GM12865 (cell line): ENCODE data around the gene HLA-DMB.
A peak's percentile ranks its signal among the peaks of the same experiment; 100 is the strongest.

ENCODE experiments used
- DNase-seq: peaks from one replicate; pipeline ENCODE4 v3.0.0; 2010; ENCODE audit warnings: low read depth
- H3K4me3 ChIP-seq: 2 replicates; pipeline ENCODE4 v1.5.1; 2011; ENCODE audit warnings: mild to moderate bottlenecking, low read depth, low read length, control low read depth
- CTCF ChIP-seq: IDR thresholded peaks from 2 replicates; pipeline ENCODE4 v1.5.1; 2011; ENCODE audit warnings: low read length, control low read depth, low read depth, inconsistent platforms; ENCODE audit not compliant: insufficient read depth; ENCODE audit errors: missing control alignments

HLA-DMB gene

DNA sequence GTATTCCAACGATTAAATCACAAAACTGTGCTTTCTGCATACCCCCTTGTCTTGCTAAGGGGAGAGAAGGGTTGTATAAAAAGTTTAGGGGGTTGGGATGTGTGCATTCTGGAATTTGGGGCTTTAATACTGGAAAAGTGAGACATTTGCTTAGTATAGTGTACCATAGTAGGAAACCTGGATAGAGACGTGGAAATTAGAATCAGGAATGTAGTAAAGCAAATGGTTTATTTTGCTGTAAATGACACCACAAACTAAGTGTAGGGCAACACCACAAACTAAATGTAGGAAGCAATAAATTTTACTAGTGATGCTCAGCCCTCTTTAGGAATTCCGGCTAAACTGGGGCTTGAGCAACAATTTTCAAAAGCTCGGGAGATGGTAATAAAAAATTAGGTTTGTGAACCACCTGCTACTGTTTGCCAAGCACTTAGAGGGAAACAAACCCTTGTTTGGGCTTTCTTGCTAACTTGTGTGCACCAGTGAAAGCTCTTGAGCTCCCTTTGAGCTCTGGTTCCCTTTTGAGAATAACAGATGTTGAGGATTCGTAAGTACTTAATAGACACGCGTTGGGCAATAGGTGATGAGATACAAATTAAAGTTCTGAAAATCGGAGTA is 41.4 kb upstream of the HLA-DMB start:
- TF ChIP-seq CTCF: no peak
- peak; percentile 54 for DNase-seq
- H3K4me3 ChIP-seq: no peak overlapping the region

DNA sequence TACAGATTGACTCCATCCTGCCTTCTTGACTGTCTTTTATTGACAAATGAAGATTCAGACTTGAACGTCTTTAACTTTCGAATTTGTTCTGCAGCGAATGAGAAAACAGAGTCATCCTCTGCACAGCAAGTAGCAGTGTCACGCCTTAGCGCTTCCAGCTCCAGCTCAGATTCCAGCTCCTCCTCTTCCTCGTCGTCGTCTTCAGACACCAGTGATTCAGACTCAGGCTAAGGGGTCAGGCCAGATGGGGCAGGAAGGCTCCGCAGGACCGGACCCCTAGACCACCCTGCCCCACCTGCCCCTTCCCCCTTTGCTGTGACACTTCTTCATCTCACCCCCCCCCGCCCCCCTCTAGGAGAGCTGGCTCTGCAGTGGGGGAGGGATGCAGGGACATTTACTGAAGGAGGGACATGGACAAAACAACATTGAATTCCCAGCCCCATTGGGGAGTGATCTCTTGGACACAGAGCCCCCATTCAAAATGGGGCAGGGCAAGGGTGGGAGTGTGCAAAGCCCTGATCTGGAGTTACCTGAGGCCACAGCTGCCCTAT is 39.7 kb upstream of the HLA-DMB start:
- no peak for TF ChIP-seq CTCF
- DNase-seq: no peak

GRCh38 chr6:32979720-32980487 is 39.1 kb upstream of the HLA-DMB start:
- DNase-seq: no peak
- TF ChIP-seq CTCF: no peak
- H3K4me3 ChIP-seq: no peak overlapping the region

More for the DNA sequence above, 39.7 kb upstream of the HLA-DMB start:
- H3K4me3 ChIP-seq: no peak overlapping the region

- DNase-seq: no peak
- no peak for TF ChIP-seq CTCF
- no peak overlapping the region for H3K4me3 ChIP-seq
Measured at GRCh38 chr6:32977953-32978324, 37.1 kb upstream of the HLA-DMB start.

DNA sequence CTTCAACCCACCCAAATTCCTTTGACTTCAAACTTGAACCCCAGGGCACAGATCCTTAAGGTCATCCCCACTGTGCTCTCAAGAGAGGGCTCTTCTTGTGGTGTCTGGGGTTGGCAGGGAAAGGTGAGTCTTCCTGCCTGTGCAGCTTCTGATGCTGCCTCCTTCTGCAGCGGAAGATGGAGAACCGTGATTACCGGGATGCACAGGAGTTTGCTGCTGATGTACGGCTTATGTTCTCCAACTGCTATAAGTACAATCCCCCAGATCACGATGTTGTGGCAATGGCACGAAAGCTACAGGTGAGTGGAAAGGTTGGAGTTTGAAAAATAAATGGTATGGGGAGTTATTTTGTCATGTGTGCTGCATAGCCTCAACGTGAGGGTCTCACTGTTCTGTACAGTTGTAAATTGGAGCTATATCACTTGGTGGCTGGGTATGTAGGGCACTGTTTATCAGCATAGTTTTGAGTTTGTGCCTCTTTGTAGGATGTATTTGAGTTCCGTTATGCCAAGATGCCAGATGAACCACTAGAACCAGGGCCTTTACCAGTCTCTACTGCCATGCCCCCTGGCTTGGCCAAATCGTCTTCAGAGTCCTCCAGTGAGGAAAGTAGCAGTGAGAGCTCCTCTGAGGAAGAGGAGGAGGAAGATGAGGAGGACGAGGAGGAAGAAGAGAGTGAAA is 36.6 kb upstream of the HLA-DMB start:
- H3K4me3 ChIP-seq: no peak overlapping the region
- DNase-seq: no peak
- TF ChIP-seq CTCF: no peak

GRCh38 chr6:32976334-32977069 is 35.7 kb upstream of the HLA-DMB start:
- H3K4me3 ChIP-seq: no peak overlapping the region
- TF ChIP-seq CTCF: no peak
- no peak for DNase-seq
